ENCODE data around the gene NDUFB3. TPM values are rescaled to one million over a fixed set of nuclear protein-coding genes. Genes with fewer than 3 reads are reported as not detected.
"Not testable (repeated sequence)": the region's sequence is repeated elsewhere in the genome, so short reads cannot be mapped to it uniquely, and the experiment has no call there.

The NDUFB3 gene
- total RNA-seq, 1 donor from 2014 or later, result 34.2 TPM

GRCh38 chr2:201114846-201115245, 43.0 kb downstream of the NDUFB3 start:
- Histone ChIP-seq H3K4me3 (peak overlapping the region in 1 of 2 donors; percentile 85), H3K4me1 (peaks cover 3 to 7% of the 10 kb centered on the region in 2 donors), H3K27ac (peak overlapping the region; percentile 4 to 99), H3K36me3 (no peaks in the 10 kb centered on the region), H3K27me3 (no peaks in the 10 kb centered on the region), H3K9me3 (no peaks in the 10 kb centered on the region)
- DNase-seq (ENCODE audit: low spot score in 2 of 2), result no peak
- intact Hi-C loops (cut with DNase I), result loop anchor here (5.0 to 10.0 kb wide), 4 partner anchors 37 to 1150 kb away; partner anchors contain the start of genes FZD7, NIF3L1, NOP58 and PPIL3
- TF ChIP-seq CTCF (IDR thresholded peaks at IDR 0.05), result no peak

GRCh38 chr2:201116115-201116958, 44.5 kb downstream of the NDUFB3 start, which contains the start of gene CFLAR:
CFLAR (plus strand) TSS chr2:201116164; CDS start chr2:201129866, 13,702 bp downstream.
- DNase-seq (ENCODE audit: low spot score in 2 of 2), result peak; percentile 30 to 88
- Histone ChIP-seq H3K27ac (peak within 1 kb of the TSS; percentile 99), H3K36me3 (no peaks in the 10 kb centered on the region), H3K4me1 (peaks cover 3 to 16% of the 10 kb centered on the region in 2 donors), H3K27me3 (no peaks in the 10 kb centered on the region), H3K9me3 (no peaks in the 10 kb centered on the region), H3K4me3 (peak within 1 kb of the TSS; percentile 77 to 85)
- no peak for TF ChIP-seq CTCF (IDR thresholded peaks at IDR 0.05)
- intact Hi-C loops (cut with DNase I), result loop anchor here (5.0 to 10.0 kb wide), 4 partner anchors 36 to 1148 kb away; partner anchors contain the start of genes FZD7, NIF3L1, NOP58 and PPIL3

- intact Hi-C loops (cut with DNase I), result loop anchor here (5.0 to 10.0 kb wide), 4 partner anchors 35 to 1148 kb away; partner anchors contain the start of genes FZD7, NIF3L1, NOP58 and PPIL3
- peaks cover 3 to 16% of the 10 kb centered on the region in 2 donors for H3K4me1 ChIP-seq
Observed at GRCh38 chr2:201116959-201117734, 45.3 kb downstream of the NDUFB3 start.

GRCh38 chr2:201117735-201118094, 45.9 kb downstream of the NDUFB3 start:
- H3K9me3 ChIP-seq; H3K36me3 ChIP-seq; H3K27me3 ChIP-seq; DNase-seq (ENCODE audit: low spot score in 2 of 2): not testable (repeated sequence)
- intact Hi-C loops (cut with DNase I), result loop anchor here (1.0 to 10.0 kb wide), 6 partner anchors 10 to 1147 kb away; partner anchors contain the start of genes FZD7, HYCC2, NIF3L1 and NOP58
- H3K4me1 ChIP-seq, result peaks cover 3 to 16% of the 10 kb centered on the region in 2 donors
- H3K4me3 ChIP-seq, result peak overlapping the region; percentile 77 to 85
- H3K27ac ChIP-seq, result peak overlapping the region; percentile 99

More at GRCh38 chr2:201116959-201117734, 45.3 kb downstream of the NDUFB3 start:
- Histone ChIP-seq H3K4me3 (peak overlapping the region; percentile 77 to 85), H3K27me3 (no peaks in the 10 kb centered on the region), H3K9me3 (no peaks in the 10 kb centered on the region), H3K36me3 (no peaks in the 10 kb centered on the region), H3K27ac (peak overlapping the region; percentile 99)
- DNase-seq (ENCODE audit: low spot score in 2 of 2), result peak in 1 of 2 donors; percentile 89
- peak in 2 of 3 experiments; percentile 30 to 33 for TF ChIP-seq CTCF (IDR thresholded peaks at IDR 0.05)

GRCh38 chr2:201118121-201118960, 46.5 kb downstream of the NDUFB3 start:
- intact Hi-C loops (cut with DNase I), result loop anchor here (1.0 to 10.0 kb wide), 6 partner anchors 9 to 1146 kb away; partner anchors contain the start of genes FZD7, HYCC2, NIF3L1 and NOP58

More at GRCh38 chr2:201118121-201118960, 46.5 kb downstream of the NDUFB3 start:
- Histone ChIP-seq H3K4me3 (peak overlapping the region; percentile 77 to 85), H3K4me1 (peaks cover 3 to 16% of the 10 kb centered on the region in 2 donors), H3K36me3 (no peaks in the 10 kb centered on the region), H3K27me3 (no peaks in the 10 kb centered on the region), H3K27ac (peak overlapping the region; percentile 99), H3K9me3 (no peaks in the 10 kb centered on the region)
- TF ChIP-seq CTCF (IDR thresholded peaks at IDR 0.05), result peak in 2 of 3 experiments; percentile 3 to 53
- peak; percentile 55 to 91 for DNase-seq (ENCODE audit: low spot score in 2 of 2)

Measured in ascending aorta (tissue), 2 donors.